GM12801 (cell line): Measurements from ENCODE around the gene SGCD.

Experiments
- TF ChIP-seq, protein P1 (sequence below): IDR thresholded peaks from one replicate; pipeline ENCODE4 v1.5.1; 2011; ENCODE audit warnings: control low read depth; ENCODE audit not compliant: insufficient read length; ENCODE audit errors: extremely low read depth

The SGCD gene

DNA sequence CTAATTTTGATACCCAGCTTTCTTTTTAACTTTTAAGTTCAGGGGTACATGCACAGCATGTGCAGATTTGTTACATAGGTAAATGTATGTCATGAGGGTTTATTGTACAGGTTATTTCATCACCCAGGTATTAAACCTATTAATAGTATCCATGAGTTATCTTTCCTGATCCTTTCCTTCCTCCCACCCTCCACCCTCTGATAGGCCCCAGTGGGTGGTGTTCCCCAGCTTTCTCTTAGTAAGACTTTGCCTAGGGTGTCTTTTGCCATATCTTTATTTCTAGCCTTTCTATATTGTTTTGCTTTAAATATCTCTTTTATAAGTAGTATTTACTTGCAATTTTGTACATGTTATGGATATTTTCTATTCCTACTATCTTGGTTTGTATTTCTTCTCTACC is 243.7 kb downstream of the SGCD start:
- TF ChIP-seq, protein P1, sequence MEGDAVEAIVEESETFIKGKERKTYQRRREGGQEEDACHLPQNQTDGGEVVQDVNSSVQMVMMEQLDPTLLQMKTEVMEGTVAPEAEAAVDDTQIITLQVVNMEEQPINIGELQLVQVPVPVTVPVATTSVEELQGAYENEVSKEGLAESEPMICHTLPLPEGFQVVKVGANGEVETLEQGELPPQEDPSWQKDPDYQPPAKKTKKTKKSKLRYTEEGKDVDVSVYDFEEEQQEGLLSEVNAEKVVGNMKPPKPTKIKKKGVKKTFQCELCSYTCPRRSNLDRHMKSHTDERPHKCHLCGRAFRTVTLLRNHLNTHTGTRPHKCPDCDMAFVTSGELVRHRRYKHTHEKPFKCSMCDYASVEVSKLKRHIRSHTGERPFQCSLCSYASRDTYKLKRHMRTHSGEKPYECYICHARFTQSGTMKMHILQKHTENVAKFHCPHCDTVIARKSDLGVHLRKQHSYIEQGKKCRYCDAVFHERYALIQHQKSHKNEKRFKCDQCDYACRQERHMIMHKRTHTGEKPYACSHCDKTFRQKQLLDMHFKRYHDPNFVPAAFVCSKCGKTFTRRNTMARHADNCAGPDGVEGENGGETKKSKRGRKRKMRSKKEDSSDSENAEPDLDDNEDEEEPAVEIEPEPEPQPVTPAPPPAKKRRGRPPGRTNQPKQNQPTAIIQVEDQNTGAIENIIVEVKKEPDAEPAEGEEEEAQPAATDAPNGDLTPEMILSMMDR = no peak

- TF ChIP-seq, protein P1 = no peak
These were observed 254.8 kb downstream of the SGCD start for GRCh38 chr5:156581725-156582124.

DNA sequence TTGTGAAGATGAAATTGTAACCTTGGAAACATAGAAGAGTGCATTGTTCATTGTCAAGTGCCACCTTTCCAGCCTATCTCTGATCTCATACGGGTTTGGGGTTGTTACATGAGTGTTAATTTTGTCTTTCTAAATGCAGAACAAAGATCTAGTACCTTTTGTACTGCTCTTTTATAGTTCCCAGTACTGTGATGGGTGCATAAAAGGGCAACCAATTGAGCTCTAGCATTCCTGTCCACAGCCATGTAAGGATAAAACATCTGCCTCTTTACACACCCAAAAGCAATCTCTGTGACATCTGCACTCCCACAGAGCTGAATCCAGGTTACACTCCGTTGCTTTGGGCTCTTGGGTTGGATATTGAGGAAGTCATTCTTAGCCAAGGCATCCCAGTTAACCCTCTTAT is 255.2 kb downstream of the SGCD start:
- TF ChIP-seq, protein P1 = no peak

DNA sequence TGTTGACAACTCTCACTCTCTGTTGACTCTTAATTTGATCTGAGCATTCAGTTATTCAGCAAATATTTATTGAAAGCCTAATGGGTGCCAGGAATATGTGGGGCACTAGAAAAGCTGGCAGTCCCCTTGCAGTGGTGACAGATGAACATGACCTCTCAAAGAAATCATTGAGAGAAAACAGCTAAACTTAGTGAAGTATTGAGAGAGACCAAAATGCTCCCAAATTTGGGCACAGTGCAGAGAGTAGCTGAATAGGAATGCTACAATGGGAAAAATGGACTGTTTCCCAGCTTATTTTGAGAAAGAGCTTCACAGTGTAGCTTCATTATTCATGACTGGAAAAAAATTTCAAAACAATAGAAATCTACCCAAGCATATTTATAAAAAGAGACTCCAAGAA is 257.9 kb downstream of the SGCD start:
- TF ChIP-seq, protein P1 = no peak

DNA sequence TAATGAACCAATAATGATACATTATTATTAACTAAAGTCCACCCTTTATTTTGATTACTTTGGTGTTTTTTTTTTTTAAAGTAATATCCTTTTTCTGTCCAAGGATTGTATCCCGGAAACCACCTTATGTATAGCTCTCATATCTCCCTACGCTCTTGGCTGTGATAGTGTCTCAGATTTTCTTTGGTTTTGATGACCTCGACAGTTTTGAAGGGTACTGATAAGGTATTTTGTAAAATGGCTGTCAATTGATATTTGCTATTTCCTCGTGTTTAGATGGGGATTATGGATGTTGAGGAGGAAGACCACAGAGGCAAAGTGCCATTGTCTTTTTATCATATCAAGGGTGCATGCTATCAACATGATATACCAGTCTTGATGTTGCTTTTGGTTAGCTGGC is 259.0 kb downstream of the SGCD start:
- TF ChIP-seq, protein P1 = no peak

- TF ChIP-seq, protein P1 = no peak
These were observed 260.0 kb downstream of the SGCD start for GRCh38 chr5:156587012-156587411.

DNA sequence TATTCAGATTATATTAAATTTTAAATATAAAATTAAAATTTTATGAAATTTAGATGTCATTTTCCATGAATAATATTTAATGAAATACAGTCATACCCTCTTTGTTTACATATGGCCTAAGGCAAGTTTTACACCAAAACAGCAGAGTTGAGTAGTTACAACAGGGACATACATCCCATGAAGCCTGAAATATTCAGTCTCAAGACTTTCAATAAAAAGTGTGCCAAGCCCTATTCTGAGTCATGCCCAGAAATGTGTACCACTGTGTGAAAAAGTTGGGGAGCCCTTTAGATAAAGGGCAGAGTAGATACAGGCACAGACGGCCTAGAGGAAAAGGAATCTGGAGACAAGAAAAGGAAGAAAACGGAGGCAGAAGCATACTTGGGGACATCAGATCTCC is 261.3 kb downstream of the SGCD start:
- TF ChIP-seq, protein P1 = no peak
